Measurements from ENCODE around the gene FGF7.
A peak's percentile ranks its signal among the peaks of the same experiment; 100 is the strongest.

The FGF7 gene

DNA sequence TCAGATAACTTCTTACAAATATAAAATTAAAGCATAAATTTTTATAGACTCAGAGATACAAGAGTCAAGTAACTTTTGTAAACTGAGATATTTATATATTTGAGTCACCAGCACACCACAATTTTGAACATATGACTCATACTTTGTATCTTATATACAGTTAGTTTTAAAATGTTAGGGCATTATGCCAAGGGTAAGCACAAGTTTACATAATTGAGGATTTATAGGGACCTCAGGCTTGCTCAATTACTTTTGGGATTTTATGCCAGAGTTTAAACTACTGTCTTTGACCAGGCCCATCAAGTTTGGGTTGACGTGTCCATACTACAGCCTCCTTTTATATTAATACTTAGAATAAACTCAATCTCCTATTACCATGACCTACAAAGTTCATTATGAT lies 7.4 kb upstream of the FGF7 start:
- DNase-seq (ENCODE audit: low read depth in 1 of 2, low spot score in 1 of 2): no peak
- Histone ChIP-seq H3K27ac (replicated peaks) (no peak overlapping the region), H3K4me3 (replicated peaks; ENCODE audit: insufficient read depth, low read length) (no peak overlapping the region), H3K27me3 (ENCODE audit: insufficient read depth, poor library complexity, severe bottlenecking) (no peaks in the 10 kb centered on the region)
- TF ChIP-seq SPI1 (IDR thresholded peaks at IDR 0.05; ENCODE audit: borderline replicate concordance, low read depth) (no peak), POLR2AphosphoS5 (IDR thresholded peaks at IDR 0.05; ENCODE audit: low read depth) (no peak), GABPA (IDR thresholded peaks at IDR 0.05; ENCODE audit: low read depth) (no peak), CTCF (IDR thresholded peaks at IDR 0.05; ENCODE audit: insufficient read depth, low read length) (no peak)
- TF ChIP-seq, protein P1, sequence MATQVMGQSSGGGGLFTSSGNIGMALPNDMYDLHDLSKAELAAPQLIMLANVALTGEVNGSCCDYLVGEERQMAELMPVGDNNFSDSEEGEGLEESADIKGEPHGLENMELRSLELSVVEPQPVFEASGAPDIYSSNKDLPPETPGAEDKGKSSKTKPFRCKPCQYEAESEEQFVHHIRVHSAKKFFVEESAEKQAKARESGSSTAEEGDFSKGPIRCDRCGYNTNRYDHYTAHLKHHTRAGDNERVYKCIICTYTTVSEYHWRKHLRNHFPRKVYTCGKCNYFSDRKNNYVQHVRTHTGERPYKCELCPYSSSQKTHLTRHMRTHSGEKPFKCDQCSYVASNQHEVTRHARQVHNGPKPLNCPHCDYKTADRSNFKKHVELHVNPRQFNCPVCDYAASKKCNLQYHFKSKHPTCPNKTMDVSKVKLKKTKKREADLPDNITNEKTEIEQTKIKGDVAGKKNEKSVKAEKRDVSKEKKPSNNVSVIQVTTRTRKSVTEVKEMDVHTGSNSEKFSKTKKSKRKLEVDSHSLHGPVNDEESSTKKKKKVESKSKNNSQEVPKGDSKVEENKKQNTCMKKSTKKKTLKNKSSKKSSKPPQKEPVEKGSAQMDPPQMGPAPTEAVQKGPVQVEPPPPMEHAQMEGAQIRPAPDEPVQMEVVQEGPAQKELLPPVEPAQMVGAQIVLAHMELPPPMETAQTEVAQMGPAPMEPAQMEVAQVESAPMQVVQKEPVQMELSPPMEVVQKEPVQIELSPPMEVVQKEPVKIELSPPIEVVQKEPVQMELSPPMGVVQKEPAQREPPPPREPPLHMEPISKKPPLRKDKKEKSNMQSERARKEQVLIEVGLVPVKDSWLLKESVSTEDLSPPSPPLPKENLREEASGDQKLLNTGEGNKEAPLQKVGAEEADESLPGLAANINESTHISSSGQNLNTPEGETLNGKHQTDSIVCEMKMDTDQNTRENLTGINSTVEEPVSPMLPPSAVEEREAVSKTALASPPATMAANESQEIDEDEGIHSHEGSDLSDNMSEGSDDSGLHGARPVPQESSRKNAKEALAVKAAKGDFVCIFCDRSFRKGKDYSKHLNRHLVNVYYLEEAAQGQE (IDR thresholded peaks at IDR 0.05; ENCODE audit: insufficient replicate concordance, low read depth): no peak

- TF ChIP-seq GABPA (IDR thresholded peaks at IDR 0.05; ENCODE audit: low read depth): no peak
Observed at GRCh38 chr15:49418811-49419210, 4.2 kb upstream of the FGF7 start.

DNA sequence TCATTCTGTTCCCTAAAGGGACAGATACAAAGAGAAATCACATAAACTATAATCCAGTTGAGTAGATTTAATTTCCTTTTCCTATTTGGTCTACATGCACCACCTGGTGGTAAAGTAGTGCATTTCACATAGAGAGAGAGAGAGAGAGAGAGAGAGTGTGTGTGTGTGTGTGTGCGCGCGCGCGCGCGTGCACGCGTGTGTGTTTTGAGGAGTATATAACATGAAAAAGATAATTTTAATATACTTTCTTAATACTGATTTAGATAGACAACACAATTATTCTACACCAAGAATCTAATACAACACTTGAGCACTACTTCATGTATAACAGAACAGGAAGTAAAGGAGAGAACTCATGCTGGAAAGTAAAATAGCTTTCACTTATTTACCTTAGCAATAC lies 1.1 kb upstream of the FGF7 start:
- Histone ChIP-seq H3K4me3 (replicated peaks; ENCODE audit: insufficient read depth, low read length) (no peak overlapping the region), H3K27ac (replicated peaks) (no peak overlapping the region), H3K27me3 (ENCODE audit: insufficient read depth, poor library complexity, severe bottlenecking) (no peaks in the 10 kb centered on the region)
- DNase-seq (ENCODE audit: low read depth in 1 of 2, low spot score in 1 of 2): peak in 1 of 2 experiments; percentile 13
- TF ChIP-seq SPI1 (IDR thresholded peaks at IDR 0.05; ENCODE audit: borderline replicate concordance, low read depth) (no peak), POLR2AphosphoS5 (IDR thresholded peaks at IDR 0.05; ENCODE audit: low read depth) (no peak), GABPA (IDR thresholded peaks at IDR 0.05; ENCODE audit: low read depth) (no peak), CTCF (IDR thresholded peaks at IDR 0.05; ENCODE audit: insufficient read depth, low read length) (no peak)
- TF ChIP-seq, protein P1 (IDR thresholded peaks at IDR 0.05; ENCODE audit: insufficient replicate concordance, low read depth): no peak

More at GRCh38 chr15:49418811-49419210, 4.2 kb upstream of the FGF7 start:
- Histone ChIP-seq H3K27ac (replicated peaks) (no peak overlapping the region), H3K27me3 (ENCODE audit: insufficient read depth, poor library complexity, severe bottlenecking) (no peaks in the 10 kb centered on the region), H3K4me3 (replicated peaks; ENCODE audit: insufficient read depth, low read length) (no peak overlapping the region)
- DNase-seq (ENCODE audit: low read depth in 1 of 2, low spot score in 1 of 2): no peak

GRCh38 chr15:49423901-49424550 lies 984 bp downstream of the FGF7 start:
- Histone ChIP-seq H3K27ac (replicated peaks) (no peak overlapping the region), H3K4me3 (replicated peaks; ENCODE audit: insufficient read depth, low read length) (no peak overlapping the region), H3K27me3 (ENCODE audit: insufficient read depth, poor library complexity, severe bottlenecking) (no peaks in the 10 kb centered on the region)
- no peak for TF ChIP-seq SPI1 (IDR thresholded peaks at IDR 0.05; ENCODE audit: borderline replicate concordance, low read depth)
- no peak for TF ChIP-seq CTCF (IDR thresholded peaks at IDR 0.05; ENCODE audit: insufficient read depth, low read length)
- no peak for TF ChIP-seq GABPA (IDR thresholded peaks at IDR 0.05; ENCODE audit: low read depth)
- TF ChIP-seq POLR2AphosphoS5 (IDR thresholded peaks at IDR 0.05; ENCODE audit: low read depth): no peak
- TF ChIP-seq, protein P1 (IDR thresholded peaks at IDR 0.05; ENCODE audit: insufficient replicate concordance, low read depth): no peak
- no peak for DNase-seq (ENCODE audit: low read depth in 1 of 2, low spot score in 1 of 2)
